IPS-NIHi7 (cell line): ENCODE measurements around the gene ATP11A.
"Not testable (repeated sequence)": the region's sequence is repeated elsewhere in the genome, so short reads cannot be mapped to it uniquely, and the experiment has no call there.

Source experiments
- DNase-seq: peaks from one replicate; pipeline ENCODE4 v3.0.0; 2012; ENCODE audit warnings: mixed read lengths; ENCODE audit errors: extremely low spot score

Gene ATP11A

DNA sequence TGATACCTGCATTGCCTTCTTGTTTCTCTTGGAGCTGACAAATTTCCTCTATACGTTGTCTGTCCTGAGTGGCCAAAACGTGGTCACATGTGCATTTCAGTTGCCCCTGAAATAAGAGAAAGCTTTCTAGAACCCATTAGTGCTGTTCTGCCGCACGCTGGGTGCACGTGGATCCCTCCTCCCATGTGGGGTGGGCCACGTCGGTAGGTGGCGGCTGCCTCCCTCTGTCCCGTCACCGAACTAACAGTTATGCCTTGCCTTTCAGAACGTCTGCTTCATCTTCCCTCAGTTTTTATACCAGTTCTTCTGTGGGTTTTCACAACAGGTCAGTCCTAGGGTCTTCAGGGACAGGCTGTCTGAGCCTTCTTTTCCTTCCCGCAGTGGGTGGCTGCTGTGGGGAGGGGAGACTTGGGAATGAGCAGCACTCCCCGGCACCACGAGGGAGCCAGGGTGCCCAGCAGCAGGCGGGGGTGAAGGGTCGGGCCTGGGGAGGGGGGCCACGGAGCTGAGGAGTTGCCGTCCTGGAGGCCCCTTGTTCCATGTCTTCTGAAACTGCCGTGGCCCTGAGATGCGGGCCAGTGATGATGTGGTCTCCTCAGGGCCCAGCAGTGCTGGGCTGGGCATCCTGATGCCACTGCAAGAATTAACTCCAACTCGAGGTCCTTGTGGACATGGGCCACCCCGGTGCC, 169.4 kb downstream of the ATP11A start:
- no peak for DNase-seq

DNA sequence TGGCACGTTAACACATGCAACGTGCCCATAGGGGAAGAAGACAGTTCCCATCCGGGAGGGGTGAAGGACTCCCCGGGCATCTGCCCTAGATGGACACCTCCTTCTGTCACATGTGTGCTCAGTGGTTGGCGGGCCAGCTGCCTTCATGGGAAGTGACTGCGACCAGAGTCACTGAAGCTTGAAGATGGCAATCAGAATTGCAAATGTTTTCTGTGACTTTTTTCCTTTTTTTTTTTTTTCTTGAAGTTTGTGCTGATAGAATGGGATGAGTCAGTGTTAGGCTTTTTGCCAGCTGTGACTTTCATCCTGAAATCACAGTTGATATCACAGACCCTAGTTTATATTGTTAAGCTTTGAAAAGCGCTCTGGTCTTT, 170.0 kb downstream of the ATP11A start:
- DNase-seq, result no peak

DNA sequence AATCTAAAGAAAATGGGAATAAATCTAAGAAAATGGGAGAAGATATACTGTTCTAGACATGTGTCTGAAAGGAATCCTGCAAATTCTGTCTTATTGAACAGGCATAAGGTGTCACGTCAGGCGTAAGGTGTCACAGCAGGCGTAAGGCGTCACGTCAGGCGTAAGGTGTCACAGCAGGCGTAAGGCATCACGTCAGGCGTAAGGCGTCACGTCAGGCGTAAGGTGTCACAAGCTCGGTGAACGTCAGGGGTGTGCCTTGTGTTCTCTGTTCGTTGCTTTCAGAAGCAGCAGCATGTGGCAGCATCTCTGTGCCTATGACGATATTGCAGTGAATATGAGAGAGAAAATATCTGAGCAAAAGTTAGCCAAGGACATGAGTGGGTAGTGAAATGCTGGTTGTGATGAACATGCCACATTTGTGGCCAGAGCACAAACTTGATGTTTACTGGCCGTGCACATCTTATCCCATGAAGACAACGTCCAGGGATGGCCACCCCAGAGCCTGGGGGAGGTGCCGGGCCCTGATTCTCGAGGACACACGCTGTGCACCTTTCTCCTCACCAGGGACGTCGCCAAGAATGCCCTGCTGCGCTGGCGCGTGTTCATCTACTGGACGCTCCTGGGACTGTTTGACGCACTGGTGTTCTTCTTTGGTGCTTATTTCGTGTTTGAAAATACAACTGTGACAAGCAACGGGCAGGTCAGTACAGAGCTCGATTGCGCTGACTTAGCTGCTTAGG, 172.2 kb downstream of the ATP11A start:
- DNase-seq, result no peak

DNA sequence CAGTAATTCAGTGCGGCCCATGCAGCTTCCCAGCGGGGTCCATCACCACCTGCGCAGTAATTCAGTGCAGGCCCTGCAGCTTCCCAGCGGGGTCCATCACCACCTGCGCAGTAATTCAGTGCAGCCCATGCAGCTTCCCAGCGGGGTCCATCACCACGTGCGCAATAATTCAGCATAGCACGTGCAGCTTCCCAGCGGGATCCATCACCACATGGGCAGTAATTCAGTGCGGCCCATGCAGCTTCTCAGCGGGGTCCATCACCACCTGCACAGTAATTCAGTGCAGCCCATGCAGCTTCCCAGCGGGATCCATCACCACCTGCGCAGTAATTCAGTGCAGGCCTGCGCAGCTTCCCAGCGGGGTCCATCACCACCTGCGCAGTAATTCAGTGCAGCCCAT, 173.5 kb downstream of the ATP11A start:
- not testable (repeated sequence) for DNase-seq

DNA sequence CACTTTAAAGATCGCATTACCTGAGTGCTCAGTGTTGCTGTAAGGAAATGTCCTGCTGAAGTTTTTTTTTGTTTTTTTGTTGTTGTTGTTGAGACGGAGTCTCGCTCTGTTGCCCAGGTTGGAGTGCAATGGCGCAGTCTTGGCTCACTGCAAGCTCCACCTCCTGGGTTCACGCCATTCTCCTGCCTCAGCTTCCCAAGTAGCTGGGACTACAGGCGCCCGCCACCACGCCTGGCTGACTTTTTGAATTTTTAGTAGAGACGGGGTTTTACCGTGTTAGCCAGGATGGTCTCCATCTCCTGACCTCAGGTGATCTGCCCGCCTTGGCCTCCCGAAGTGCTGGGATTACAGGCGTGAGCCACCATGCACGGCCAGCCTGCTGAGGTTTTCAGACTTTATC, 175.6 kb downstream of the ATP11A start:
- DNase-seq, result not testable (repeated sequence)

DNA sequence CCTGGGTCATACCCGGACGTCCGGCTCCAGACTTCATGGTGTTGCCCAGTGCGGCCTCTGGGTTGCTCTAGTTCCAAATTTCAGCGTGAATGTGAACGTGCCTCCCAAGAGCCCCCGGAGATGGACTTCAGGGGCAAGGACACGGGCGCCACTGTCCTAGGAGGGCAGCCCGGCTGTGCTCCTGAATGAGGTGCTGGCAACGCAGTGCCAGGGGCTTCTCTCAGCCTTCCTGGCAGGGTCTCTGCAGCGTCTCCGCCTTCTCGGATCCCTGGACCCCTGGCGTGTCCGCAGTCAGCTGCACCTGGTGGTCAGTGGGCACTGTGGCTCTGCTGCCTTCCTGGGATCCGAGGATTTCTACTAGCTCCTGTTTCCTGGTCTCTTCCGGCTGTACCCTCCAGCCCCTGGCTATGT, 177.5 kb downstream of the ATP11A start:
- no peak for DNase-seq

DNA sequence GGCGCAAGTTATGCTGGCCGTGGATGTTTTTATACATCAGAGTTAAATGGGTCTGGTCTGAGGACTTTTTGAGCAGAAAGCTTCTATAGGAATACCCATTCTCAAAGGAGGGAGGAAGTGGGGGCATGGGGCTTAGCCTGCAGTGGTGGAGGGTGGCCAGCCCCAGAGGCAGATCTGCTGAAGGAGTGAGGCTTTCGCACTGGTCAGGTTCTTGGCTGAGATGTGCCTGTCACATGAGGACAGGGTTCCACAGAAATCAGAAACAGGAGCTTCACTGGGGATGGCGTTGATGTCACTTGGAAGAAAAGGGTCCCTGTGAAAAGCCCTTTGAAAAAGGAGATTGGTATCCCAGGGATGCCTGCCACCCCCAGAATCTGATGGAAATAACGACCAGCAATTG, 178.5 kb downstream of the ATP11A start:
- no peak for DNase-seq

DNA sequence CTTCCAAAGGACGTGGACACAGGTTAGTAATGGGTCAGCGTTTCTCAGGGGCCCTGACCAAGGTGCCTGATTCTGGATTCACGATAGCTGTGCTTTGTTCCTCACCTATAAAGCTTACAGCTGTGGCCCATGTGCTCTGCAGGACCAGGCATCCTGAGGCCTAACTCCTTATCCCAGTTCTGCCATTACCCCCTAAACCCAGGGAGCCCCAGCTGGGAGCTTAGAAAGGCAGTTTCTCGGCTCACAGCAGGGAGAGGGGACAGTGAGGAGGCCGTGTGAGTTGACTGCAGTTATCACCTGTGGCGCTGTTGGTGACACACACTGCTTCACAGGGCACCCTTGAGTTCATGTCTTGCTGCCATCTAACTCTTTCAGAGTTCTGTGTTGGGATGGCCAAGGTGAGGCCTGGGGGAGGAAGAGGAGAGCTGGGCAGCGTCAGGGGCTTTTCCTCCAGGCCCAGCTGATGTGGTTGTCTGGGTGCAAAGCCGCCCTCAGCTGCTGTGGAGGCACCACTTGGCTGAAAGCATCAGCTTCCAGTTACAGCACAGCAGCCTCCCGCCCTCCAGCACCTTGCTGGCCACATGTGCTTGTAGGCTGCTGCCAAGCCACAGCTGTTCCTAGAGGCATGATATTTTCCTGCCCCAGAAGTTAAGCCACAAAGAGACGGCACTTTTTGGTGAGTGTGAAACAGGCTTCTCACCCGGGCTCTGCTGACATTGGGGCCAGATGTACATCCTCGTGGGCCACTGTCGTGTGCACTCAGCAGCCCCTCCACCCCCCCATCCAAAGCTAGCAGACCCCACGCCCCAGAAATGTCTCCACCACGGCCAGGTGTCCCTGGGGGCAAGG, 179.6 kb downstream of the ATP11A start:
- no peak for DNase-seq

DNA sequence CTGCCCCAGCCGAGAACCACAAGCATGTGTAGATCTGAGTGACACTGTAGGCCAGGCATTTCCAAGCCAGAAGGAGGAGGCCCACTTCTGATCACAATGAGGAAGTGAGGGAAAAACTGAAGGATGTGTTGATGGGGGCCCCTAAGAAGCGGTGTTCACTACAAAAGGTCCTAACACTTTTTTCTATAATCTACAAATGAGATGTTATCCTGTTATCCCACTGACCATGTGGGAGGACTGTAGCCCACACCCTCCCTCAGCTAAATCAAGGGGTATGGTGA, 180.2 kb downstream of the ATP11A start:
- DNase-seq, result no peak

DNA sequence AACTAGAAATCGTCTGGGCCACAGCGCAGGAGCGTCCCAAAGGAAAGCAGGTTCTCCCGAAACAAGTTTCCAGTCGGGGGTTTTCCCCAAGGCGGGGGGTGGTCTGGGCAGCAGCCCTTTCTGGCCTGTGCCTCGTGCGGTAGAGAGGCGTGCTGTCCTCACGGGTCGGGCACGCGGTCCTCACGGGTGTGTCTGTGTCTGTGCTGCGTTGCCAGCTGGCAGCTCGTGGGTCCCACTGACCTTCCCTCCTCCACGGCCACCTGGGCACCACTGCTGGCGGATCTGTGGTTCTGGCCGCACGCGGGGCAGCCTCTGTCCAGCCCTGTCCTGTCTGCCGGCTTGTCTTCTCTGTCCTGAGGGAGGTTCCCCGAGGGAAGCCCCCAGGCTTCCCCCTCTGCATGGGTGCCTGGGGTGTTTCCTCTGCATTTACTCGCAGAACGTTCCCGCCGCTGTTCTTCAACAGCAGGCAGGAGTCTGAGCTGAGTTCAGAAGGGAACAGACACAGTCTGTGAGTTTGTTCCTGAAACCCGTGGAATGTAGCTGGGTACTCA, 181.0 kb downstream of the ATP11A start:
- DNase-seq, result no peak

DNA sequence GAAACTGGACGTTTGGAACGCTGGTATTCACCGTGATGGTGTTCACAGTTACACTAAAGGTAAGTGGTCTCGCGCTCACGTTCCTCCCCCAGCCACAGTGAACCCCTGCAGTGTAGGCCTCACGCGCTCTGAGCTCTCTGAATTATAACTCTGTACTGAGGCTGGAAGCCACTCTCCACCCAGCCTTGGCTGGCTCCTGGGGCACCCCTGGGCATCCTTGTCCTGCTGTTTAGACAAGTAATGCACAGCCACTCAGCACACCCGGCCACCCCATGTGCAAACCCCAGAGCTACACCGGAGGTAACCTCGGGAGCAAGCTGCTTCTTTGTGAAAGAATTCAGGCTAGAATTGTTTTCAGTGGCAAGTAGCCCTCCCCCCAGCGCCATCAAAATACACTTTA, 181.9 kb downstream of the ATP11A start:
- no peak for DNase-seq

DNA sequence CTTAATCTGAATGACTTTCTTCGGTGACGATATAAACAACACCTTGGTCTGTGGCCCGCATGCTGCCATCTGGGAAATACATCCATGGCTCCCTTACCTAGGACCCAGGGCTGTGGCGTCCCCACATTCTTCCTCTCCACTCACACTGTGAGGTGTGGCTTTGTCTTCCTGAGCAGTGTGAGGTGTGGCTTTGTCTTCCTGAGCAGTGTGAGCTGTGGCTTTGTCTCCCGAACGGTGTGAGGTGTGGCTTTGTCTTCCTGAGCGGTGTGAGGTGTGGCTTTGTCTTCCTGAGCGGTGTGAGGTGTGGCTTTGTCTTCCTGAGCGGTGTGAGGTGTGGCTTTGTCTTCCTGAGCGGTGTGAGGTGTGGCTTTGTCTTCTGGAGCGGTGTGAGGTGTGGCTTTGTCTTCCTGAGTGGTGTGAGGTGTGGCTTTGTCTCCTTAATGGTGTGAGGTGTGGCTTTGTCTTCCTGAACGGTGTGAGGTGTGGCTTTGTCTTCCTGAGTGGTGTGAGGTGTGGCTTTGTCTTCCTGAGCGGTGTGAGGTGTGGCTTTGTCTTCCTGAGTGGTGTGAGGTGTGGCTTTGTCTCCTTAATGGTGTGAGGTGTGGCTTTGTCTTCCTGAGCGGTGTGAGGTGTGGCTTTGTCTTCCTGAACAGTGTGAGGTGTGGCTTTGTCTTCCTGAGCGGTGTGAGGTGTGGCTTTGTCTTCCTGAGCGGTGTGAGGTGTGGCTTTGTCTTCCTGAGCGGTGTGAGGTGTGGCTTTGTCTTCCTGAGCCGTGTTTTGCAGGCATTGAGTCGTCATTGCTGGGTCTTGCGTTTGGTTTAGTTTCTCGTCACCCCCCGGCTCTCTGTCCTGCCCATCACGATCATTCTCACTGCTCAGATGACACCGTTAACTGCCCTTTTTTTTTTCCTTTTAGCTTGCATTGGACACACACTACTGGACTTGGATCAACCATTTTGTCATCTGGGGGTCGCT, 183.1 kb downstream of the ATP11A start:
- DNase-seq, result not testable (repeated sequence)

DNA sequence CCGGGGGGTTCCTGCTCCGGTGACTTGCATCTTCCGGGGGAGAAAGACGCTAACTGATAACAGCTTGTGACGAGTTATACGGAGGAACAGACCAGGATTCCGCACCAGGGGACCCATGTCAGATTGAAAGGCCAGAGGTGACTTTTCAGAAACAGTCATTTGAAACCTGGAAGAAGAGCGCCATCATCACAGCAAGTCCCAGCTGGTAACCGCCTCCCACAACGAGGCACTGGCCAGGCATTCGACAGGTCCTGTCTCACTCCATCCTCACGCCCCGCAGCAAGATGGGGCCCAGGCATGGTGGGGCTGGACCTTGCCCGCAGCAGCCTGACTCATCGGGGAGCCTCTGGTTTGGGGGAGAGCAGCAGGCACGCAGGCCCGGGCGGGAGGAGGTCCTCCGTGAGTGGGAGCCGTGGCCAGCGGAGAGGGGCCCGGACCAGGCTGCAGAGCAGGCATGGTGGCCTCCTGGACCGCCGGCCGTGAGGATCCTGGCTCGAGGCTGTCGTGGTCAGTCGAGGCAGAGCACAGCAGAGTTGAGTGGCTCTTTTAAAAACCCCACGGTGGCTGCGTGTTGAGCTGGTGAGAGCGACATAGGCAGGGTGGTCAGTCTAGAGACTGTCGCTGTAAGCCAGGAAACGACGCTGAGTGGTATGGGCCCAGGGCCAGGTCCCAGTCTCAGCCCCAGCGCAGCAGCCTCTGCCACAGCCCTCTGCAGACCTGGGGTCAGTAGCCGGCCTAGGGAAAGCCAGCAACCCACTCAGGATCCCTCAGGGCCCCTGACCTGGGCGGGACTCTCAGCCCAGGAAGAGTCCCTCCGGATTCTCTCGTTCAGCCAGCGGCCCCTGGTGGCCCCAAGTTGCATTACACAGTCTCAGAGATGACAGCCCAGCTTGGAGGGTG, 184.3 kb downstream of the ATP11A start:
- peak; percentile 89 for DNase-seq

DNA sequence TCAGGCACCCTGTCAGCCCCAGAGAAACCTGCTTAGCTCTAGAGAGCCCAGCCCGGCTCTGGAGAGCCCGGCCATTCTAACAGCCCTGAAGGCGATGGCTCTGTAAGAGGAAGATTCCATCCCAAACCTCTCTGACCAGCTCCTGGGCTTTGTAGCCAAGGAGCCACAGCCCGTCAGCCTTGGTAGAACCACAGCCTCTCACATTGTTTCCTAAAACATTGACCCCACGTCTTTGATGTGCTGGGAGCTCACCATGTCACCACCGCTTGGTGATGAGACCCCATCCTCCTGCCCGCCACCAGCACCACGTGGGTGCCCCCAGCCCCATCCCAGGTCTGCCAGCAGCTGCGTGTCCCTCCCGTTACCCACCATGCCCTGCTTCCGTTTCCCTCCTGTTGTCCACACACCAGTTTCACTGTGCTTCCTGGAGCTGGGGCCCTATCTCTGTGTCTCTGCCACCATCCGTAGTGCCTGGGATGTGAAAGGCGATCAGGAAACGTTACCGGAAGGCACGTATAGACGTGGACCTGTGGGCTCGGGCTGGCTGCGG, 185.0 kb downstream of the ATP11A start:
- no peak for DNase-seq

DNA sequence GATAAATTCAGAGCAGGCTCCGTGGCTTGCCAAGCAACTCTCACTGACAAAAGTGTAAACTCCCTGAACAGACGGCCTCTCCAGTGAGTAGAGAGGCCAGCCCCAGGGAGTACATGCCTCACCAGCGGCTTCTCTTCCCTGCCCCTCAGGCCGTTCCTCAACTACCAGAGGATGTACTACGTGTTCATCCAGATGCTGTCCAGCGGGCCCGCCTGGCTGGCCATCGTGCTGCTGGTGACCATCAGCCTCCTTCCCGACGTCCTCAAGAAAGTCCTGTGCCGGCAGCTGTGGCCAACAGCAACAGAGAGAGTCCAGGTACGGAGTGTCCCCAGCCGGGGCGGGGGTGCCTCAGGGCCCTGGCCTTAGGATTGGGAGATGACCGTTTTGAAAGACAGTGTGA, 185.8 kb downstream of the ATP11A start:
- no peak for DNase-seq

DNA sequence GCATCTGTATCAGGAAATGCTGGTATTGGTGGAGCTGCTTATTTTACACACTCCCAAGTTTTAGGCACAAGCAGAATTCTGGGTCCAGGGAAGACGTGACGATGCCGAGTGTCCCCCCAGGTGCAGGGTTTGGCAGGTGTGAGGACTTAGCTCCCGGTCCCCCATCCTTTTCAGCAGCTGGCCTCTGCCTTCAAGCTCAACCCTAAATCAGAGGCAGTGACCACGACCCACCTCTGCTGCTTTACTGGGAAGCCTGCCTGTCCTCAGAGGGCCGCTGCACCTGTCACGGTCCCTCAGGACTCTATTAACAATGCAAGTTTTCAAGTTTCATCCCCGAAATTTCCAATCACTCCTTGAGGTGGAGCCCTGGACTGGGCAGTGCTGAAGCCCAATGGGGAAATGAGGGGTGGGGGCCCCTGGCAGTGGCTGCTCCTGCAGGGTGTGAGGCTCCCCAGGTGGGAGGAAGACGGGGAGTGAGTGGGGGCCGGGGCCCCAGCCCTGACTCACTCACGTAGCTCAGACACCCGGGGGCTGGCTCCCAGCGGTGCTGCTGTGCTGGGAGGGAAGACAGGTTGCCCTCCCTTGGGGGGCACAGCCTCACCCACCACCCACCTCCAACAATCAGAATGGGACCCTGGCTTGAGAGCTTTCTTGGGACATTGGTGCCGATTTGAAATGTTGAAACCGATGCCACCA, 186.6 kb downstream of the ATP11A start:
- DNase-seq, result no peak

DNA sequence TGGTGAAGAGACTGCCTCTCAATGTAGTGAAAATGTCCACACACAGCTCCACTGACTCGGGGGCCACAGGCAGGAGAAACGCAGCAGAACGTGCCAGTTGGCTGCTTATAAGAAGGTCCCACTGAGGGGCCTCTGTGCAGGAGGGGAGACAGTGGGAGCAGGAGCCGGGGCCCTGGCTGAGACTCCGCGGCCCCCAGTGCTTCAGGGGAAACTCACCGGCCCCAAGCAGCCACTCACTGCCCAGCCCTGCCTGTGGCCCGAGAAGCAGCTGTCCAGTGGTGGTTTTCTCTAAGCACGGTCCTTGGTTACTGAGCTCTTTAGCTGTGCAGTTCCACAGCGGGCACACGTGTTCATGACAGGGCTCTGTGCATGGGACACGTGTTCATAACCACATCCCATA, 187.2 kb downstream of the ATP11A start:
- no peak for DNase-seq

DNA sequence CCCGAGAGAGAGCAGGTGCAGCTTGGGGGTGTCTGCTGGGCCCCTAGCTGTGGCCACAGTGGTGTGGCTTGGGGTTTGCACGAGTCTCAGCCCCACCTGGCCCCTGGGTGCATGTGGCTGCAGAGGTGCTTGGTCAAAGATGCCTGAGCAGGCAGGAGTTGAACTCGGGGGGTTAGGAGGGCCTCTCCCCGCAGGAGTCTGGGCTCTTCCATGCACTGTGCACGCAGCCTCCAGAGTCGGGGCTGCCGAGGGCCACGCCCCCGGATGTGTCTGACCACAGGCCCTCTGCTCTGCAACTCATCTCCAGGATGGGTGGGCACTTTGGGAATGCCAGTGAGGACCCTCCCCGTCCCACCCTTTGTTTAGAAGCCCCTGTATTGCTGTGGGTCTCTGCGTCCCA, 187.7 kb downstream of the ATP11A start:
- no peak for DNase-seq
